Gastroesophageal sphincter (tissue), 4 donors: ENCODE results near the gene NPIPB8. TPM values are rescaled to one million over a fixed set of nuclear protein-coding genes. Genes with fewer than 3 reads are reported as not detected.
"Not testable (repeated sequence)": the region's sequence is repeated elsewhere in the genome, so short reads cannot be mapped to it uniquely, and the experiment has no call there.

Experiments
- ATAC-seq: fragments of 150-250 bp; one replicate; pipeline ENCODE4 v1.9.1; 2016; ENCODE audit warnings: mild to moderate bottlenecking, moderate library complexity
- H3K27ac ChIP-seq, 4 donors: fragments of 200-600 bp; sonication (generic) in 3 of 4; 1 replicate in 3 of 4; 2 replicates in 1 of 4; pipeline ENCODE4 v1.5.1; 2016 to 2019
- H3K27me3 ChIP-seq: fragments of 200-600 bp; sonication (generic); one replicate; pipeline ENCODE4 v1.5.1; 2019
- H3K36me3 ChIP-seq, 2 donors: fragments of 200-600 bp; sonication (generic); one replicate each; pipeline ENCODE4 v1.5.1; 2019; ENCODE audit warnings: control low read depth in 1 of 2
- H3K4me1 ChIP-seq, 3 donors: fragments of 200-600 bp; sonication (generic); 1 replicate in 2 of 3; 2 replicates in 1 of 3; pipeline ENCODE4 v1.5.1; 2016 to 2019; ENCODE audit warnings: control low read depth in 2 of 3
- H3K4me3 ChIP-seq, 2 donors: fragments of 200-600 bp; sonication (generic); one replicate each; pipeline ENCODE4 v1.5.1; 2019; ENCODE audit warnings: mild to moderate bottlenecking in 1 of 2, moderate library complexity in 1 of 2
- H3K9me3 ChIP-seq, 3 donors: fragments of 200-600 bp; sonication (generic); one replicate each; pipeline ENCODE4 v1.5.1; 2017 to 2019; ENCODE audit warnings: control low read depth in 2 of 3
- CTCF ChIP-seq, 4 experiments: fragments of 200-600 bp in 2 of 4; fragments of 450-650 bp in 2 of 4; sonication (generic) in 1 of 4; IDR thresholded peaks; one replicate each; pipeline ENCODE4 v1.5.1; 2017 to 2019; ENCODE audit warnings: antibody characterized with exemption in 4 of 4, mild to moderate bottlenecking in 2 of 4, moderate library complexity in 2 of 4
- EP300 ChIP-seq: sonication (generic); formaldehyde crosslinking; IDR thresholded peaks from one replicate; pipeline ENCODE4 v1.6.1; 2017; ENCODE audit warnings: antibody characterized with exemption, mild to moderate bottlenecking
- POLR2A ChIP-seq, 2 donors: fragments of 450-650 bp; IDR thresholded peaks; one replicate each; pipeline ENCODE4 v1.6.1; 2017; ENCODE audit warnings: antibody characterized with exemption in 2 of 2, mild to moderate bottlenecking in 2 of 2, moderate library complexity in 1 of 2
- POLR2AphosphoS5 ChIP-seq: sonication (generic); formaldehyde crosslinking; IDR thresholded peaks from one replicate; pipeline ENCODE4 v1.6.1; 2017; ENCODE audit warnings: antibody characterized with exemption
- WGBS, 2 donors: methylation state at CpG; one replicate each; pipeline ENCODE4 v1.1.5; 2018; ENCODE audit warnings: low coverage in 1 of 2; 5-methylcytosine and 5-hydroxymethylcytosine counted together
- total RNA-seq, 4 donors: library from RNA; depleted of rRNA; stranded (reverse); fragments of >200 nt; gene quantifications; one replicate each; pipeline ENCODE4 v1.1.0, GENCODE V29; 2016

NPIPB8 gene
- total RNA-seq, 4 donors from 2014 or later: not detected

GRCh38 chr16:28615486-28616223 lies 22.2 kb upstream of the NPIPB8 start:
- TF ChIP-seq CTCF (IDR thresholded peaks at IDR 0.05): peak in 3 of 4 experiments; percentile 68 to 74 (median 73)
- ATAC-seq, H3K36me3 ChIP-seq, H3K4me3 ChIP-seq, H3K27ac ChIP-seq, H3K4me1 ChIP-seq, H3K27me3 ChIP-seq, H3K9me3 ChIP-seq: not testable (repeated sequence)
- 8 to 16% methylated on average over 2 to 10 of the region's 24 CpGs for WGBS, 2 donors

- not testable (repeated sequence) for H3K4me1 ChIP-seq, H3K27ac ChIP-seq, H3K27me3 ChIP-seq, H3K36me3 ChIP-seq, H3K9me3 ChIP-seq, H3K4me3 ChIP-seq, ATAC-seq
- WGBS, 2 donors: 65 to 73% methylated on average over 7 of the region's 7 CpGs
These were observed 21.7 kb upstream of the NPIPB8 start for GRCh38 chr16:28616224-28616577.

- ATAC-seq: no peak
- Histone ChIP-seq H3K4me1 (no peaks in the 10 kb centered on the region), H3K36me3 (peaks cover 0 to 5% of the 10 kb centered on the region in 2 donors), H3K4me3 (no peak overlapping the region), H3K27ac (no peak overlapping the region), H3K27me3 (peaks cover 6% of the 10 kb centered on the region), H3K9me3 (no peaks in the 10 kb centered on the region)
- 83 to 88% methylated on average over 7 of the region's 7 CpGs for WGBS, 2 donors
- no peak for TF ChIP-seq EP300
- TF ChIP-seq CTCF (IDR thresholded peaks at IDR 0.05): no peak
- no peak for TF ChIP-seq POLR2A (IDR thresholded peaks at IDR 0.05)
- TF ChIP-seq POLR2AphosphoS5: no peak
These were observed 21.2 kb upstream of the NPIPB8 start for GRCh38 chr16:28616636-28617035.

GRCh38 chr16:28617874-28618273 lies 20.0 kb upstream of the NPIPB8 start:
- no peak for TF ChIP-seq EP300
- TF ChIP-seq POLR2A (IDR thresholded peaks at IDR 0.05): no peak
- TF ChIP-seq POLR2AphosphoS5: no peak
- TF ChIP-seq CTCF (IDR thresholded peaks at IDR 0.05): no peak
- H3K4me1 ChIP-seq: peaks cover 0 to 6% (median 0%) of the 10 kb centered on the region in 3 donors
- ATAC-seq: no peak
- WGBS, 2 donors: 33 to 42% methylated on average over 2 to 3 of the region's 4 CpGs
- no peak overlapping the region for H3K4me3 ChIP-seq
- peaks cover 7% of the 10 kb centered on the region for H3K27me3 ChIP-seq
- no peak overlapping the region for H3K27ac ChIP-seq
- peaks cover 0 to 5% of the 10 kb centered on the region in 2 donors for H3K36me3 ChIP-seq
- no peaks in the 10 kb centered on the region for H3K9me3 ChIP-seq

GRCh38 chr16:28620316-28620715 lies 17.5 kb upstream of the NPIPB8 start:
- 100% methylated on average over 1 of the region's 1 CpG; no CpG with 5 or more reads in 1 of the 2 donors for WGBS, 2 donors

GRCh38 chr16:28621481-28622155 lies 16.2 kb upstream of the NPIPB8 start:
- peaks cover 0 to 16% (median 0%) of the 10 kb centered on the region in 3 donors for H3K4me1 ChIP-seq
- no peak overlapping the region for H3K4me3 ChIP-seq
- H3K9me3 ChIP-seq: no peaks in the 10 kb centered on the region
- no peak overlapping the region for H3K27ac ChIP-seq
- peaks cover 0 to 5% of the 10 kb centered on the region in 2 donors for H3K36me3 ChIP-seq
- ATAC-seq: no peak
- H3K27me3 ChIP-seq: peaks cover 6% of the 10 kb centered on the region
- WGBS, 2 donors: 60 to 77% methylated on average over 2 to 7 of the region's 7 CpGs
- TF ChIP-seq CTCF (IDR thresholded peaks at IDR 0.05) (no peak), POLR2AphosphoS5 (no peak), EP300 (no peak), POLR2A (IDR thresholded peaks at IDR 0.05) (no peak)

More at GRCh38 chr16:28620316-28620715, 17.5 kb upstream of the NPIPB8 start:
- H3K36me3 ChIP-seq, H3K4me3 ChIP-seq, H3K27me3 ChIP-seq, ATAC-seq, H3K9me3 ChIP-seq, H3K27ac ChIP-seq: not testable (repeated sequence)
- peaks cover 0 to 16% (median 0%) of the 10 kb centered on the region in 3 donors for H3K4me1 ChIP-seq

GRCh38 chr16:28622532-28623171 lies 15.2 kb upstream of the NPIPB8 start:
- 52 to 63% methylated on average over 8 to 10 of the region's 24 CpGs for WGBS, 2 donors
- H3K27me3 ChIP-seq, H3K9me3 ChIP-seq, ATAC-seq, H3K36me3 ChIP-seq: not testable (repeated sequence)
- Histone ChIP-seq H3K4me1 (peaks cover 0 to 16% (median 0%) of the 10 kb centered on the region in 3 donors), H3K27ac (peak overlapping the region in 2 of 4 donors; percentile 43 to 64), H3K4me3 (peak overlapping the region; percentile 32 to 54)
